HCT116 (cell line): ENCODE measurements around the gene CERS6. TPM values are rescaled to one million over a fixed set of nuclear protein-coding genes. Genes with fewer than 3 reads are reported as not detected.

Experiments used
- ATAC-seq: fragments of 200-7000 bp; cut with Tn5 transposase; 2 replicates; pipeline ENCODE4 v1.9.1; 2020; ENCODE audit warnings: mild to moderate bottlenecking, moderate library complexity
- BruUV-seq: library from RNA; stranded (reverse); fragments of 400-500 nt; replicated peaks from 2 replicates; lab custom pipeline; 2021; lab: Mats Ljungman, UMichigan
- CTCF ChIA-PET: fragments of 300-600 bp; sonication (Branson Sonifier 250); formaldehyde crosslinking; loops from one replicate; lab custom pipeline; 2021; ENCODE audit warnings: antibody characterized with exemption; lab: Charles Lee
- POLR2A ChIA-PET: fragments of 300-600, 350-600 bp; sonication (Branson Sonifier 250); formaldehyde crosslinking; loops from one replicate; lab custom pipeline; 2021; ENCODE audit warnings: antibody characterized with exemption; lab: Charles Lee
- RAD21 ChIA-PET, 2 experiments: fragments of 300-600 bp; sonication (Branson Sonifier 250); formaldehyde crosslinking; loops; one replicate each; lab custom pipeline; 2023; ENCODE audit warnings: low total read pairs in 2 of 2; ENCODE audit not compliant: uncharacterized antibody in 2 of 2, unreplicated experiment in 2 of 2, low non-redundant PET in 1 of 2; lab: Charles Lee
- DNase-seq: peaks from one replicate; pipeline ENCODE4 v3.0.0-alpha.2; 2010; ENCODE audit warnings: low read depth, low spot score
- H2AFZ ChIP-seq: fragments of 200-600 bp; shearing (Covaris generic), sonication (generic); 2 replicates; pipeline ENCODE4 v1.6.1; 2017; ENCODE audit warnings: low read depth, mixed run types, mixed read lengths, antibody characterized with exemption, low read length; ENCODE audit not compliant: poor library complexity, severe bottlenecking
- H3K27ac ChIP-seq: 2 replicates; pipeline ENCODE4 v1.5.1; 2012; ENCODE audit warnings: low read depth, low read length
- H3K27me3 ChIP-seq: fragments of 200-600 bp; sonication (generic); 2 replicates; pipeline ENCODE4 v1.6.1; 2016; ENCODE audit warnings: mixed run types, low read length, mixed read lengths; ENCODE audit not compliant: insufficient read depth
- H3K36me3 ChIP-seq, 2 experiments: fragments of 200-500 bp in 1 of 2; fragments of 200-600 bp in 1 of 2; sonication (Bioruptor generic) in 1 of 2; sonication (generic) in 1 of 2; 2 replicates each; pipeline versions ENCODE4 v1.5.1 to v1.6.1; 2014 to 2016; ENCODE audit warnings: low read length in 2 of 2, inconsistent platforms in 1 of 2, mixed read lengths in 1 of 2, mixed run types in 1 of 2; ENCODE audit not compliant: insufficient read depth in 2 of 2, control insufficient read depth in 1 of 2
- H3K4me1 ChIP-seq, 2 experiments: fragments of 200-600 bp in 1 of 2; sonication (generic) in 1 of 2; 2 replicates each; pipeline versions ENCODE4 v1.5.1 to v1.6.1; 2012 to 2017; ENCODE audit warnings: low read length in 2 of 2, inconsistent platforms in 1 of 2, mild to moderate bottlenecking in 1 of 2, mixed read lengths in 1 of 2, mixed run types in 1 of 2, moderate library complexity in 1 of 2; ENCODE audit not compliant: insufficient read depth in 2 of 2, control insufficient read depth in 1 of 2
- H3K4me2 ChIP-seq: fragments of 200-600 bp; sonication (generic); 2 replicates; pipeline ENCODE4 v1.6.1; 2017; ENCODE audit warnings: mixed run types, low read length, mixed read lengths
- H3K4me3 ChIP-seq, 2 experiments: fragments of 200-600 bp in 1 of 2; sonication (generic) in 1 of 2; replicated peaks in 1 of 2; 2 replicates each; pipeline ENCODE4 v1.5.1; 2011 to 2016; ENCODE audit warnings: low read length in 2 of 2, control low read depth in 1 of 2, low read depth in 1 of 2, mild to moderate bottlenecking in 1 of 2, mixed read lengths in 1 of 2, mixed run types in 1 of 2
- H3K79me2 ChIP-seq: fragments of 200-600 bp; sonication (generic); 2 replicates; pipeline ENCODE4 v1.6.1; 2017; ENCODE audit warnings: mild to moderate bottlenecking, mixed run types, low read length, moderate library complexity, mixed read lengths; ENCODE audit not compliant: insufficient read depth
- H3K9ac ChIP-seq: fragments of 200-600 bp; sonication (generic); 2 replicates; pipeline ENCODE4 v1.6.1; 2016; ENCODE audit warnings: low read length, mixed read lengths
- H3K9me2 ChIP-seq: fragments of 200-600 bp; sonication (generic), shearing (Covaris generic); 2 replicates; pipeline ENCODE4 v1.6.1; 2017; ENCODE audit warnings: mixed run types, mild to moderate bottlenecking, moderate library complexity; ENCODE audit not compliant: insufficient read depth
- H3K9me3 ChIP-seq, 2 experiments: fragments of 200-500 bp in 1 of 2; fragments of 200-600 bp in 1 of 2; sonication (Bioruptor generic) in 1 of 2; sonication (generic) in 1 of 2; 2 replicates each; pipeline ENCODE4 v1.6.1; 2014 to 2017; ENCODE audit warnings: low read length in 2 of 2, mixed read lengths in 2 of 2, inconsistent platforms in 1 of 2, low read depth in 1 of 2, mild to moderate bottlenecking in 1 of 2, mixed run types in 1 of 2, moderate library complexity in 1 of 2; ENCODE audit not compliant: control insufficient read depth in 1 of 2, insufficient read depth in 1 of 2
- H4K20me1 ChIP-seq: fragments of 200-600 bp; sonication (generic), shearing (Covaris generic); 2 replicates; pipeline ENCODE4 v1.6.1; 2017; ENCODE audit warnings: mixed run types, mild to moderate bottlenecking, moderate library complexity; ENCODE audit not compliant: insufficient read depth
- ELF1 ChIP-seq: IDR thresholded peaks from 2 replicates; pipeline ENCODE4 v1.6.1; 2012; ENCODE audit warnings: low read depth, borderline replicate concordance
- EZH2 ChIP-seq: fragments of 200-600 bp; sonication (generic); IDR thresholded peaks from 2 replicates; pipeline ENCODE4 v1.6.1; 2017; ENCODE audit warnings: antibody characterized with exemption, mixed run types
- EZH2phosphoT487 ChIP-seq: fragments of 200-600 bp; IDR thresholded peaks from 2 replicates; pipeline ENCODE4 v1.6.1; 2018; ENCODE audit warnings: antibody characterized with exemption, borderline replicate concordance
- FOSL1 ChIP-seq: IDR thresholded peaks from 2 replicates; pipeline ENCODE4 v1.6.1; 2012; ENCODE audit warnings: low read depth
- RAD21 ChIP-seq: IDR thresholded peaks from 2 replicates; pipeline ENCODE4 v1.6.1; 2012; ENCODE audit warnings: low read depth, mild to moderate bottlenecking
- SIN3A ChIP-seq: IDR thresholded peaks from 2 replicates; pipeline ENCODE4 v1.6.1; 2012; ENCODE audit warnings: low read depth
- SP1 ChIP-seq: IDR thresholded peaks from 2 replicates; pipeline ENCODE4 v1.6.1; 2012; ENCODE audit warnings: low read depth
- SRF ChIP-seq: IDR thresholded peaks from 2 replicates; pipeline ENCODE4 v1.6.1; 2012; ENCODE audit warnings: low read depth
- TCF7L2 ChIP-seq: IDR thresholded peaks from 2 replicates; pipeline ENCODE4 v1.7.0; 2011; ENCODE audit warnings: borderline replicate concordance, inconsistent platforms; ENCODE audit not compliant: insufficient read depth, insufficient read length; ENCODE audit errors: extremely low read depth
- YY1 ChIP-seq: IDR thresholded peaks from 2 replicates; pipeline ENCODE4 v1.6.1; 2011; ENCODE audit warnings: low read length, low read depth, moderate library complexity, mild to moderate bottlenecking; ENCODE audit not compliant: insufficient replicate concordance; ENCODE audit errors: extremely low read depth
- ZNF274 ChIP-seq: fragments of 200-500 bp; sonication (Bioruptor generic); IDR thresholded peaks from 2 replicates; pipeline ENCODE4 v1.6.1; 2014; ENCODE audit warnings: mild to moderate bottlenecking, low read depth, low read length, inconsistent platforms
- intact Hi-C: fragments of 100-400 bp; cut with micrococcal nuclease; formaldehyde crosslinking; loops from 2 replicates; pipeline ENCODE4 v1.10.0; 2022
- total RNA-seq: library from RNA; stranded (reverse); gene quantifications from one replicate; pipeline ENCODE4 v1.2.1, GENCODE V29; 2021; ENCODE audit not compliant: unreplicated experiment
- TF ChIP-seq, protein P1 (sequence below): IDR thresholded peaks from 2 replicates; pipeline ENCODE4 v1.6.1; 2012; ENCODE audit warnings: low read depth
- TF ChIP-seq, protein P2 (sequence below): IDR thresholded peaks from 2 replicates; pipeline ENCODE4 v1.6.1; 2012

Gene CERS6
- total RNA-seq, 1 experiment from 2014 or later, result 37.0 TPM

DNA sequence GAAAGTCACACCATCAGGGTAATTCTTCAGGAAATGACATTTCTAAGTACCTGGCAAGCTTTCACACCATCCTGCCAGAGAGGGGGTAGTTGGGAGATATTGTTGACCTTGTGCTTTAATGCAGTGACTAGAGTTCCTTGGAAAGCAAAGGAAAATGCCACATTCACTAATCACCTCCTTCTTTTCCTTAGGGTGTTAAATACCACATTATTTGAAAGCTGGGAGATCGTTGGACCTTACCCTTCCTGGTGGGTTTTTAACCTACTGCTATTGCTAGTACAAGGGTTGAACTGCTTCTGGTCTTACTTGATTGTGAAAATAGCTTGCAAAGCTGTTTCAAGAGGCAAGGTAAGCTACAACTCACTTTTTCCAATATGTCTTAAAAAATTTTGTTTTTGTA is 309.3 kb downstream of the CERS6 start (continued):
- TF ChIP-seq, protein P1, sequence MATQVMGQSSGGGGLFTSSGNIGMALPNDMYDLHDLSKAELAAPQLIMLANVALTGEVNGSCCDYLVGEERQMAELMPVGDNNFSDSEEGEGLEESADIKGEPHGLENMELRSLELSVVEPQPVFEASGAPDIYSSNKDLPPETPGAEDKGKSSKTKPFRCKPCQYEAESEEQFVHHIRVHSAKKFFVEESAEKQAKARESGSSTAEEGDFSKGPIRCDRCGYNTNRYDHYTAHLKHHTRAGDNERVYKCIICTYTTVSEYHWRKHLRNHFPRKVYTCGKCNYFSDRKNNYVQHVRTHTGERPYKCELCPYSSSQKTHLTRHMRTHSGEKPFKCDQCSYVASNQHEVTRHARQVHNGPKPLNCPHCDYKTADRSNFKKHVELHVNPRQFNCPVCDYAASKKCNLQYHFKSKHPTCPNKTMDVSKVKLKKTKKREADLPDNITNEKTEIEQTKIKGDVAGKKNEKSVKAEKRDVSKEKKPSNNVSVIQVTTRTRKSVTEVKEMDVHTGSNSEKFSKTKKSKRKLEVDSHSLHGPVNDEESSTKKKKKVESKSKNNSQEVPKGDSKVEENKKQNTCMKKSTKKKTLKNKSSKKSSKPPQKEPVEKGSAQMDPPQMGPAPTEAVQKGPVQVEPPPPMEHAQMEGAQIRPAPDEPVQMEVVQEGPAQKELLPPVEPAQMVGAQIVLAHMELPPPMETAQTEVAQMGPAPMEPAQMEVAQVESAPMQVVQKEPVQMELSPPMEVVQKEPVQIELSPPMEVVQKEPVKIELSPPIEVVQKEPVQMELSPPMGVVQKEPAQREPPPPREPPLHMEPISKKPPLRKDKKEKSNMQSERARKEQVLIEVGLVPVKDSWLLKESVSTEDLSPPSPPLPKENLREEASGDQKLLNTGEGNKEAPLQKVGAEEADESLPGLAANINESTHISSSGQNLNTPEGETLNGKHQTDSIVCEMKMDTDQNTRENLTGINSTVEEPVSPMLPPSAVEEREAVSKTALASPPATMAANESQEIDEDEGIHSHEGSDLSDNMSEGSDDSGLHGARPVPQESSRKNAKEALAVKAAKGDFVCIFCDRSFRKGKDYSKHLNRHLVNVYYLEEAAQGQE, result no peak
- no peak for TF ChIP-seq SIN3A
- TF ChIP-seq YY1, result no peak
- TF ChIP-seq SRF, result no peak
- no peak for TF ChIP-seq ELF1
- no peak for TF ChIP-seq ZNF274
- no peak for TF ChIP-seq EZH2
- no peak for TF ChIP-seq TCF7L2
- TF ChIP-seq, all 23 proteins: peak for 0

DNA sequence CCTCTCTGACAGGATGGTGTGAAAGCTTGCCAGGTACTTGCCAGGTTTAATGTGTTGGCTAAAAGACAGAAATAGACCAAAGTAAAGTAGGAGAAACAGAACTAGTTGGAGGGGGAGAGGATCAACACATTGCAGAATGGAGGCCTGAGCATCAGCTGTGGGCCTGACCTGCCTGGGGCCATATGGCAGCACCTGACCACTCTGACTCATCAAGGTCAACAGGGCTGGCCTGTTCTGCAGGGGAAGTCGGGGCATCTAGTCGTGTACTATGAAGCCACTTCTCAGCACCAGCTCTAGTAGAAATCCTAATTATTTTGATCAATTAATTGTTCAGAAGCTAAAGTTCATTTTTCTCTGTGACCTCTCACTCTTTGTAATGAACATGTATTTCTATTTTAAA is 310.5 kb downstream of the CERS6 start:
- TF ChIP-seq SP1 (no peak), YY1 (no peak), FOSL1 (no peak), EZH2 (no peak), EZH2phosphoT487 (no peak), ELF1 (no peak), RAD21 (no peak), TCF7L2 (no peak)
- TF ChIP-seq, protein P2, sequence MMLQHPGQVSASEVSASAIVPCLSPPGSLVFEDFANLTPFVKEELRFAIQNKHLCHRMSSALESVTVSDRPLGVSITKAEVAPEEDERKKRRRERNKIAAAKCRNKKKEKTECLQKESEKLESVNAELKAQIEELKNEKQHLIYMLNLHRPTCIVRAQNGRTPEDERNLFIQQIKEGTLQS, result no peak
- RAD21 ChIA-PET, result no interaction called here
- no peak overlapping the region for H3K4me2 ChIP-seq
- H2AFZ ChIP-seq, result no peak overlapping the region
- no TSS peak for BruUV-seq
- POLR2A ChIA-PET, result no interaction called here
- H3K36me3 ChIP-seq, result no peaks in the 10 kb centered on the region
- no peaks in the 10 kb centered on the region for H3K27me3 ChIP-seq
- intact Hi-C loops, result no loop called here
- no peak for DNase-seq
- no peaks in the 10 kb centered on the region for H3K9me2 ChIP-seq
- no peak overlapping the region for H3K27ac ChIP-seq
- H3K9me3 ChIP-seq, result no peaks in the 10 kb centered on the region
- H3K9ac ChIP-seq, result no peak overlapping the region
- no peak overlapping the region for H3K4me3 ChIP-seq
- no peaks in the 10 kb centered on the region for H3K79me2 ChIP-seq
- no peak for ATAC-seq
- CTCF ChIA-PET, result no interaction called here
- no peaks in the 10 kb centered on the region for H4K20me1 ChIP-seq
- H3K4me1 ChIP-seq, result peaks cover 0 to 4% of the 10 kb centered on the region in 2 experiments; a peak in 1 of 4 replicates
